HAP-1 (cell line): ENCODE measurements around the gene ATP10B.
A peak's percentile ranks its signal among the peaks of the same experiment; 100 is the strongest.

Experiments
- DNase-seq, 2 experiments: peaks; one replicate each; pipeline ENCODE4 v3.0.0-alpha.2; 2016 to 2020; ENCODE audit warnings: low spot score in 2 of 2
- H3K27me3 ChIP-seq: fragments of 250-450 bp; sonication (Bioruptor Pico); 2 replicates; pipeline ENCODE4 v1.5.1; 2020; ENCODE audit warnings: low read depth, mild to moderate bottlenecking, moderate library complexity
- H3K36me3 ChIP-seq: fragments of 250-450 bp; sonication (Bioruptor Pico); replicated peaks from 2 replicates; pipeline ENCODE4 v1.5.1; 2020; ENCODE audit warnings: mild to moderate bottlenecking
- H3K4me1 ChIP-seq: fragments of 250-450 bp; sonication (Bioruptor Pico); 2 replicates; pipeline ENCODE4 v1.5.1; 2020; ENCODE audit warnings: mild to moderate bottlenecking
- H3K4me3 ChIP-seq: fragments of 250-450 bp; sonication (Bioruptor Pico); 2 replicates; pipeline ENCODE4 v1.5.1; 2020; ENCODE audit warnings: mild to moderate bottlenecking, moderate library complexity
- H3K9me3 ChIP-seq: fragments of 250-450 bp; sonication (Bioruptor Pico); 2 replicates; pipeline ENCODE4 v1.5.1; 2020; ENCODE audit warnings: mild to moderate bottlenecking, moderate library complexity
- in situ Hi-C: fragments of 300-500 bp; cut with MboI; formaldehyde crosslinking; loops from 3 replicates; pipeline ENCODE4 v1.14.3; 2020; ENCODE audit warnings: low sequenced_read_pairs, inconsistent platforms, mixed read lengths

Gene ATP10B

DNA sequence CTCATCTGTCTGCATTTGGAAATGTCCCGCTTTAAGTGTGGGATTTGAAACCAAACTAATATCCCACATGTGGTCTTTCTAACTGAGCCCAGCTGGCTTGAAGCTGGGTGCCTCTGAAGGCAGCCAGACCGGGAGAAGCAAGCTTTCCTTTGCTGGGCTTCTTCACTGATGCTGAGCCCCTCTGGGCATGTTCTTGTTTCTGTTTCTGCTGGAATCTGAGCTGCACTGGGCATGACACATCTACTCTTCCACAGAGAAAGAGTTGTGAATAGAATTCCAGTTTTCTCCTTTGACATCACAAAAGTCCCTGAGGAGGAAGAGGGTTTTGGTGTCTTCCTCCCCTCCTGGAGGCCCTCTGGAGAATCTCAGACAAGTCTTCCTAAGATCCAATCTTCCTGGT lies 179.5 kb downstream of the ATP10B start:
- H3K4me1 ChIP-seq = no peaks in the 10 kb centered on the region
- in situ Hi-C loops = no loop called here

GRCh38 chr5:160668356-160668755 lies 183.7 kb downstream of the ATP10B start:
- Histone ChIP-seq H3K9me3 (no peaks in the 10 kb centered on the region), H3K4me1 (no peaks in the 10 kb centered on the region), H3K27me3 (no peaks in the 10 kb centered on the region), H3K4me3 (no peak overlapping the region), H3K36me3 (no peaks in the 10 kb centered on the region)
- in situ Hi-C loops = no loop called here
- DNase-seq = no peak

More for the DNA sequence above, 179.5 kb downstream of the ATP10B start:
- no peaks in the 10 kb centered on the region for H3K36me3 ChIP-seq
- H3K4me3 ChIP-seq = no peak overlapping the region
- H3K9me3 ChIP-seq = no peaks in the 10 kb centered on the region
- H3K27me3 ChIP-seq = no peaks in the 10 kb centered on the region
- no peak for DNase-seq

- Histone ChIP-seq H3K4me3 (no peak overlapping the region), H3K36me3 (no peaks in the 10 kb centered on the region), H3K4me1 (no peaks in the 10 kb centered on the region), H3K27me3 (no peaks in the 10 kb centered on the region), H3K9me3 (no peaks in the 10 kb centered on the region)
- DNase-seq = no peak
- in situ Hi-C loops = no loop called here
Observed at GRCh38 chr5:160667160-160667559, 184.9 kb downstream of the ATP10B start.

DNA sequence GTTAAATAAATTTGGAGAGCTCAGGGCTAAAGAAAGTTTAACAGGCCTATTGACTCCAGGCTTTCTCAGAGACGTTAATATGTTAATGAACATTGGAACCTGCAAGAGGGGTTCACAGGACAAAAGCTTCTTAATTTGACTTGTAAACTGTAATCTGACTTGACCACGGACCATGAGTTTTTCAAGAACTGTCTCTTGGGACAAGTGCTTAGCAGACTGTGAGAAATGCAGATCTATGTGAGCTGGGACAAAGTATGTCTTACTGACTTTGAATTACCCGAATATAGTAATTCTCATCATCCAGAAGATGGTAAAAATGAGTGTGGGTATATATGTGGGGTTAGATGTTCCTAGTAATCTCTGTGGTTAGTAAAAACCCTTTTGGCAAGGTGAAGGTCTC lies 186.6 kb downstream of the ATP10B start:
- no peak for DNase-seq
- in situ Hi-C loops = no loop called here
- Histone ChIP-seq H3K36me3 (no peaks in the 10 kb centered on the region), H3K4me3 (no peak overlapping the region), H3K27me3 (no peaks in the 10 kb centered on the region), H3K9me3 (no peaks in the 10 kb centered on the region), H3K4me1 (no peaks in the 10 kb centered on the region)

- Histone ChIP-seq H3K36me3 (no peaks in the 10 kb centered on the region), H3K4me1 (no peaks in the 10 kb centered on the region), H3K27me3 (no peaks in the 10 kb centered on the region), H3K9me3 (no peaks in the 10 kb centered on the region), H3K4me3 (no peak overlapping the region)
- DNase-seq = no peak
- in situ Hi-C loops = no loop called here
Observed at GRCh38 chr5:160660132-160660531, 191.9 kb downstream of the ATP10B start.

GRCh38 chr5:160657622-160658458 lies 194.2 kb downstream of the ATP10B start:
- no peak for DNase-seq
- in situ Hi-C loops = no loop called here
- H3K9me3 ChIP-seq = no peaks in the 10 kb centered on the region
- H3K27me3 ChIP-seq = no peaks in the 10 kb centered on the region
- no peaks in the 10 kb centered on the region for H3K36me3 ChIP-seq
- no peaks in the 10 kb centered on the region for H3K4me1 ChIP-seq
- H3K4me3 ChIP-seq = no peak overlapping the region

- Histone ChIP-seq H3K27me3 (no peaks in the 10 kb centered on the region), H3K9me3 (no peaks in the 10 kb centered on the region), H3K36me3 (no peaks in the 10 kb centered on the region), H3K4me3 (no peak overlapping the region), H3K4me1 (no peaks in the 10 kb centered on the region)
- DNase-seq = no peak
- in situ Hi-C loops = no loop called here
Observed at GRCh38 chr5:160657068-160657507, 194.9 kb downstream of the ATP10B start.

GRCh38 chr5:160655717-160656116 lies 196.3 kb downstream of the ATP10B start:
- no peaks in the 10 kb centered on the region for H3K9me3 ChIP-seq
- H3K27me3 ChIP-seq = no peaks in the 10 kb centered on the region

DNA sequence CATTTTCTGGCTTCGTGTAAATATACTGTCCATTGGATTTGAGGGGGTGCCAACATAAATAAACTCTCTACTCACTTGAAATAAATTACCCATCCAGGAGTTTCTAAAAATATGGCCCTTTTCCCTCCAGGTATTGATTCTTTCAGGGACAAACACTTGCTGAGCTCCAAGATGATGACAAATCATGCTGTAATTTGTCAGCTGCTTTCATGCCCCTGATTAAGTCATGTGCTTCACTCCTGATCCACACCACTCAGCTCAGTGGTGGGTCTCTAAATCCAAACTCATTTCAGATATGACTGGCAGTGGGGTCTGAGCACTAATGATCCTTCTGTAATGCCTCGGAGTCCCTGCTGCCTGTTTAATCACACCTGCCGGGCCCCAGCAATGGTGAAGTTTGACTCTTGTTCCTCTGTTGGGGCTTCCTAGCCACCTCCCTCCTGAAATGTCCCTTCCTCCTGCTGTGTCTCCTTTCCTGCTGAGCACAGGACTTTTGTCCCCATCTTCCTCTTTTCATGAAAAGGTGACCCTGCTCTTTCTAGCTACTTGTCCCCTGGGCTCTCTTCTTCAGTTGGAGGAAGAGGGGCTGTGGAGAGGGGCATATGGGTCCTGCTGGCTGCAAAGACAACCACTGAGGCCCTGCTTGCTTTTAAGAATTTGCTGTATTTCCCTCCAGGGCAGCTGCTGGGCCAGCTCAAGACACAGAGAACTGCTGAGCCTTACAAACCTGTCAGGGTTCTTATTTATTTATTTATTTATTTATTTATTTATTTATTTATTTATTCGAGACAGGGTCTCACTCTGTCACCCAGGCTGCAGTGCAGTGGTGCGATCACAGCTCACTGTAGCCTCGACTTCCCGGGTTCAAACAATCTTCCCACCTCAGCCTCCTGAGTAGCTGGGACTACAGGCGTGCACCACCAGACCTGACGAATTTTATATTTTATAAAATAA lies 200.0 kb downstream of the ATP10B start:
- DNase-seq = no peak
- Histone ChIP-seq H3K36me3 (no peaks in the 10 kb centered on the region), H3K27me3 (no peaks in the 10 kb centered on the region), H3K4me3 (no peak overlapping the region), H3K9me3 (no peaks in the 10 kb centered on the region), H3K4me1 (no peaks in the 10 kb centered on the region)
- in situ Hi-C loops = no loop called here

More at GRCh38 chr5:160655717-160656116, 196.3 kb downstream of the ATP10B start:
- in situ Hi-C loops = no loop called here
- Histone ChIP-seq H3K4me1 (no peaks in the 10 kb centered on the region), H3K36me3 (no peaks in the 10 kb centered on the region), H3K4me3 (no peak overlapping the region)
- DNase-seq = no peak

- Histone ChIP-seq H3K36me3 (no peaks in the 10 kb centered on the region), H3K4me1 (no peaks in the 10 kb centered on the region), H3K9me3 (no peaks in the 10 kb centered on the region), H3K4me3 (no peak overlapping the region), H3K27me3 (no peaks in the 10 kb centered on the region)
- in situ Hi-C loops = no loop called here
- DNase-seq = peak; percentile 19 to 42
Observed at GRCh38 chr5:160649304-160649703, 202.7 kb downstream of the ATP10B start.

DNA sequence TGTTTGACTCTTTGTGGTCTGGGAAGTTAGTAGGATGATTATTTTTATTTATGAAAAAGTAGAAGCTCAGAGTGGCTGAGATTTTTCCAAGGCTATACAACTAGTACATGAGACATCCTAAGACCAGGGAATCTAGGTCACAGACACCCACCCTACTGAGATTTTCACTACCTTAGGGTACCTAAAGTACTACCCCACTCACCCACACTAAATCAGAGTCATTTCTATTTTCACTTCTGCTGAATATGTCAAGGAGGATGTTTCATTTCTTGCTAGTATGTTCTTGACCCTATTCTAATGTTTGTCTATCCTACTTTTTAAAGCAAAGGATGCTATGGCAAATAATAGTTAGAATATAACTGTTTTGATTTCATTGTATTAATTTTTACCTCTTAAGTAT lies 206.0 kb downstream of the ATP10B start:
- Histone ChIP-seq H3K4me1 (no peaks in the 10 kb centered on the region), H3K9me3 (no peaks in the 10 kb centered on the region), H3K36me3 (no peaks in the 10 kb centered on the region), H3K4me3 (no peak overlapping the region), H3K27me3 (no peaks in the 10 kb centered on the region)
- in situ Hi-C loops = no loop called here
- no peak for DNase-seq

GRCh38 chr5:160643616-160644240 lies 208.3 kb downstream of the ATP10B start:
- H3K4me1 ChIP-seq = no peaks in the 10 kb centered on the region
- H3K9me3 ChIP-seq = no peaks in the 10 kb centered on the region
- no peaks in the 10 kb centered on the region for H3K36me3 ChIP-seq
- in situ Hi-C loops = no loop called here
- H3K27me3 ChIP-seq = no peaks in the 10 kb centered on the region
- H3K4me3 ChIP-seq = no peak overlapping the region
- DNase-seq = no peak

GRCh38 chr5:160641405-160641804 lies 210.6 kb downstream of the ATP10B start:
- Histone ChIP-seq H3K36me3 (no peaks in the 10 kb centered on the region), H3K4me1 (no peaks in the 10 kb centered on the region), H3K9me3 (no peaks in the 10 kb centered on the region), H3K4me3 (no peak overlapping the region), H3K27me3 (no peaks in the 10 kb centered on the region)
- in situ Hi-C loops = no loop called here
- DNase-seq = no peak
